ENCODE results near the gene STXBP4. TPM values are rescaled to one million over a fixed set of nuclear protein-coding genes. Genes with fewer than 3 reads are reported as not detected.

STXBP4 gene
- total RNA-seq, 2 donors from 2014 or later = 5.2 to 6.9 TPM

GRCh38 chr17:54967621-54968261 lies 824 bp upstream of the STXBP4 start:
- intact Hi-C loops (cut with DNase I, micrococcal nuclease) = no loop called here
- ATAC-seq = peak; percentile 63
- peak; percentile 33 to 34 for DNase-seq

- DNase-seq (no peak), ATAC-seq (peak; percentile 40)
- intact Hi-C loops (cut with DNase I, micrococcal nuclease) = no loop called here
Measured at GRCh38 chr17:54968988-54969332, 395 bp downstream of the STXBP4 start.

GRCh38 chr17:54969658-54970572 lies 1.4 kb downstream of the STXBP4 start:
- ATAC-seq = no peak
- intact Hi-C loops (cut with DNase I, micrococcal nuclease) = no loop called here
- DNase-seq = no peak

GRCh38 chr17:54971147-54971546 lies 2.6 kb downstream of the STXBP4 start:
- no peak for DNase-seq
- no peak for ATAC-seq
- intact Hi-C loops (cut with DNase I, micrococcal nuclease) = no loop called here

- DNase-seq (no peak), ATAC-seq (no peak)
- intact Hi-C loops (cut with DNase I, micrococcal nuclease) = no loop called here
Measured at GRCh38 chr17:54971901-54972300, 3.3 kb downstream of the STXBP4 start.

- DNase-seq (no peak), ATAC-seq (no peak)
- intact Hi-C loops (cut with DNase I, micrococcal nuclease) = no loop called here
Measured at GRCh38 chr17:54972406-54973138, 4.0 kb downstream of the STXBP4 start.

- ATAC-seq = no peak
- intact Hi-C loops (cut with DNase I, micrococcal nuclease) = no loop called here
- DNase-seq = no peak
Measured at GRCh38 chr17:54974759-54975158, 6.2 kb downstream of the STXBP4 start.

- DNase-seq (no peak), ATAC-seq (no peak)
- intact Hi-C loops (cut with DNase I, micrococcal nuclease) = no loop called here
Measured at GRCh38 chr17:54976316-54976715, 7.8 kb downstream of the STXBP4 start.

- intact Hi-C loops (cut with DNase I, micrococcal nuclease) = no loop called here
- no peak for ATAC-seq
- DNase-seq = no peak
Measured at GRCh38 chr17:54977744-54978143, 9.2 kb downstream of the STXBP4 start.

GRCh38 chr17:54979657-54980056 lies 11.1 kb downstream of the STXBP4 start:
- ATAC-seq = no peak
- intact Hi-C loops (cut with DNase I, micrococcal nuclease) = loop anchor here in 1 of 2 donors (10.0 kb wide), 1 partner anchor 535 kb away; the partner anchor contains the start of gene SMIM36

GRCh38 chr17:54980375-54980774 lies 11.8 kb downstream of the STXBP4 start:
- intact Hi-C loops (cut with DNase I, micrococcal nuclease) = loop anchor here in 1 of 2 donors (10.0 kb wide), 1 partner anchor 534 kb away; the partner anchor contains the start of gene SMIM36
- ATAC-seq = no peak
- DNase-seq = no peak

More at GRCh38 chr17:54979657-54980056, 11.1 kb downstream of the STXBP4 start:
- no peak for DNase-seq

- no peak for DNase-seq
- intact Hi-C loops (cut with DNase I, micrococcal nuclease) = loop anchor here in 1 of 2 donors (10.0 kb wide), 1 partner anchor 532 kb away; the partner anchor contains the start of gene SMIM36
- no peak for ATAC-seq
Measured at GRCh38 chr17:54982399-54982798, 13.8 kb downstream of the STXBP4 start.

GRCh38 chr17:54983260-54983659 lies 14.7 kb downstream of the STXBP4 start:
- intact Hi-C loops (cut with DNase I, micrococcal nuclease) = loop anchor here in 1 of 2 donors (10.0 kb wide), 1 partner anchor 532 kb away; the partner anchor contains the start of gene SMIM36
- ATAC-seq (no peak), DNase-seq (no peak)

- DNase-seq = no peak
- ATAC-seq = no peak
- intact Hi-C loops (cut with DNase I, micrococcal nuclease) = loop anchor here in 1 of 2 donors (10.0 kb wide), 1 partner anchor 529 kb away; the partner anchor contains the start of gene SMIM36
Measured at GRCh38 chr17:54985476-54985875, 16.9 kb downstream of the STXBP4 start.

- intact Hi-C loops (cut with DNase I, micrococcal nuclease) = loop anchor here in 1 of 2 donors (5.0 to 10.0 kb wide), 3 partner anchors 245 to 357 kb away; no protein-coding TSS in a partner anchor
- no peak for ATAC-seq
- no peak for DNase-seq
Measured at GRCh38 chr17:54990118-54990517, 21.6 kb downstream of the STXBP4 start.

GRCh38 chr17:54991567-54991966 lies 23.0 kb downstream of the STXBP4 start:
- intact Hi-C loops (cut with DNase I, micrococcal nuclease) = loop anchor here in 1 of 2 donors (5.0 to 10.0 kb wide), 3 partner anchors 243 to 356 kb away; no protein-coding TSS in a partner anchor
- DNase-seq (no peak), ATAC-seq (no peak)

GRCh38 chr17:54992797-54993639 lies 24.5 kb downstream of the STXBP4 start:
- intact Hi-C loops (cut with DNase I, micrococcal nuclease) = loop anchor here in 1 of 2 donors (5.0 to 10.0 kb wide), 3 partner anchors 242 to 354 kb away; no protein-coding TSS in a partner anchor
- DNase-seq = no peak
- ATAC-seq = peak; percentile 72

GRCh38 chr17:54996441-54996840 lies 27.9 kb downstream of the STXBP4 start:
- ATAC-seq = no peak
- intact Hi-C loops (cut with DNase I, micrococcal nuclease) = loop anchor here in 1 of 2 donors (10.0 kb wide), 1 partner anchor 238 kb away; no protein-coding TSS in a partner anchor

More at GRCh38 chr17:54996441-54996840, 27.9 kb downstream of the STXBP4 start:
- DNase-seq = no peak
